Uterus (tissue), 4 donors: ENCODE results near the gene SYTL2. TPM values are rescaled to one million over a fixed set of nuclear protein-coding genes. Genes with fewer than 3 reads are reported as not detected.
A peak's percentile ranks its signal among the peaks of the same experiment; 100 is the strongest.

Source experiments
- DNase-seq, 2 donors: peaks; one replicate each; pipeline ENCODE4 v3.0.0-alpha.2; 2019 to 2020
- H3K27ac ChIP-seq, 2 donors: fragments of 200-600 bp; sonication (generic); 1 replicate in 1 of 2; 2 replicates in 1 of 2; pipeline ENCODE4 v1.5.1; 2016 to 2018
- H3K27me3 ChIP-seq, 2 donors: fragments of 200-600 bp; sonication (generic); one replicate each; pipeline ENCODE4 v1.5.1; 2018 to 2019; ENCODE audit warnings: control low read depth in 1 of 2
- H3K36me3 ChIP-seq, 2 donors: fragments of 200-600 bp; sonication (generic); one replicate each; pipeline ENCODE4 v1.5.1; 2019; ENCODE audit warnings: control low read depth in 1 of 2
- H3K4me1 ChIP-seq, 2 donors: fragments of 200-600 bp; sonication (generic); one replicate each; pipeline ENCODE4 v1.5.1; 2018 to 2019; ENCODE audit warnings: control low read depth in 1 of 2
- H3K4me3 ChIP-seq, 2 donors: fragments of 200-600 bp; sonication (generic); 1 replicate in 1 of 2; 2 replicates in 1 of 2; pipeline ENCODE4 v1.5.1; 2018 to 2019; ENCODE audit warnings: mild to moderate bottlenecking in 1 of 2
- H3K9me3 ChIP-seq, 2 donors: fragments of 200-600 bp; sonication (generic); one replicate each; pipeline ENCODE4 v1.5.1; 2019; ENCODE audit warnings: control low read depth in 1 of 2
- POLR2A ChIP-seq, 2 donors: fragments of 450-650 bp; IDR thresholded peaks; one replicate each; pipeline ENCODE4 v1.6.1; 2016; ENCODE audit warnings: antibody characterized with exemption in 2 of 2, mild to moderate bottlenecking in 1 of 2, moderate library complexity in 1 of 2
- intact Hi-C: fragments of 100-400 bp; cut with DNase I; formaldehyde crosslinking; loops from one replicate; pipeline ENCODE4 v1.15.1; 2023; ENCODE audit warnings: low total_unique reads
- total RNA-seq, 4 donors: library from RNA; depleted of rRNA in 3 of 4; stranded (reverse); fragments of >200 nt in 3 of 4; gene quantifications; one replicate each; pipeline versions ENCODE4 v1.1.0 to v1.2.4, GENCODE V29; 2014 to 2023
- TF ChIP-seq, protein P1 (sequence below), 4 experiments: fragments of 200-600 bp in 2 of 4; fragments of 450-650 bp in 2 of 4; sonication (generic) in 2 of 4; IDR thresholded peaks; one replicate each; pipeline ENCODE4 v1.5.1; 2016 to 2019; ENCODE audit warnings: antibody characterized with exemption in 4 of 4, mild to moderate bottlenecking in 2 of 4, moderate library complexity in 1 of 4
- donor health status: DM: yes; HTN: yes; CAD: no.

SYTL2 gene
- total RNA-seq, 4 donors from 2014 or later = 33.0 to 77.4 (median 39.7) TPM

DNA sequence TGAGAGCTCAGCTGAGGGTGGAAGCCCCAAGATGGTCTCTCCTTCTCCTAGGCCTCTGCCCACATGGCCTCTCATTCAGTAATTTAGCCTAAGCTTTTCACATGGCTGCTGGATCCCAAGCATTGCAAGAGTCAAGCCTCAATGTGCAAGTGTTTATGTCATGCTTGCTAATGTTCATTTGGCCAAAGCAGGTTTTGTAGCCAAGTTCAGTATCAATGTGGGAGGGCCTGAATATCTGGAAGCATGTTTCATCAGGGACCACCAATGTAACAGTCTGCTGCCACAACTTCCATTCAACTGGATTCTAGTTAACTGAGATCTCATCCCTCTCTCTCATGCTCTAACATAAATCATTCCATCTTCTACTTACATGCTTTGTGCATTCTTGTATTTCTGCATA, 8.5 kb upstream of the SYTL2 start:
- Histone ChIP-seq H3K4me3 (no peak overlapping the region), H3K9me3 (no peaks in the 10 kb centered on the region), H3K36me3 (no peaks in the 10 kb centered on the region), H3K27me3 (no peaks in the 10 kb centered on the region), H3K4me1 (no peaks in the 10 kb centered on the region), H3K27ac (no peak overlapping the region)
- TF ChIP-seq, protein P1, sequence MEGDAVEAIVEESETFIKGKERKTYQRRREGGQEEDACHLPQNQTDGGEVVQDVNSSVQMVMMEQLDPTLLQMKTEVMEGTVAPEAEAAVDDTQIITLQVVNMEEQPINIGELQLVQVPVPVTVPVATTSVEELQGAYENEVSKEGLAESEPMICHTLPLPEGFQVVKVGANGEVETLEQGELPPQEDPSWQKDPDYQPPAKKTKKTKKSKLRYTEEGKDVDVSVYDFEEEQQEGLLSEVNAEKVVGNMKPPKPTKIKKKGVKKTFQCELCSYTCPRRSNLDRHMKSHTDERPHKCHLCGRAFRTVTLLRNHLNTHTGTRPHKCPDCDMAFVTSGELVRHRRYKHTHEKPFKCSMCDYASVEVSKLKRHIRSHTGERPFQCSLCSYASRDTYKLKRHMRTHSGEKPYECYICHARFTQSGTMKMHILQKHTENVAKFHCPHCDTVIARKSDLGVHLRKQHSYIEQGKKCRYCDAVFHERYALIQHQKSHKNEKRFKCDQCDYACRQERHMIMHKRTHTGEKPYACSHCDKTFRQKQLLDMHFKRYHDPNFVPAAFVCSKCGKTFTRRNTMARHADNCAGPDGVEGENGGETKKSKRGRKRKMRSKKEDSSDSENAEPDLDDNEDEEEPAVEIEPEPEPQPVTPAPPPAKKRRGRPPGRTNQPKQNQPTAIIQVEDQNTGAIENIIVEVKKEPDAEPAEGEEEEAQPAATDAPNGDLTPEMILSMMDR (IDR thresholded peaks at IDR 0.05) = no peak
- TF ChIP-seq POLR2A (IDR thresholded peaks at IDR 0.05) = no peak
- intact Hi-C loops = no loop called here
- DNase-seq = no peak

DNA sequence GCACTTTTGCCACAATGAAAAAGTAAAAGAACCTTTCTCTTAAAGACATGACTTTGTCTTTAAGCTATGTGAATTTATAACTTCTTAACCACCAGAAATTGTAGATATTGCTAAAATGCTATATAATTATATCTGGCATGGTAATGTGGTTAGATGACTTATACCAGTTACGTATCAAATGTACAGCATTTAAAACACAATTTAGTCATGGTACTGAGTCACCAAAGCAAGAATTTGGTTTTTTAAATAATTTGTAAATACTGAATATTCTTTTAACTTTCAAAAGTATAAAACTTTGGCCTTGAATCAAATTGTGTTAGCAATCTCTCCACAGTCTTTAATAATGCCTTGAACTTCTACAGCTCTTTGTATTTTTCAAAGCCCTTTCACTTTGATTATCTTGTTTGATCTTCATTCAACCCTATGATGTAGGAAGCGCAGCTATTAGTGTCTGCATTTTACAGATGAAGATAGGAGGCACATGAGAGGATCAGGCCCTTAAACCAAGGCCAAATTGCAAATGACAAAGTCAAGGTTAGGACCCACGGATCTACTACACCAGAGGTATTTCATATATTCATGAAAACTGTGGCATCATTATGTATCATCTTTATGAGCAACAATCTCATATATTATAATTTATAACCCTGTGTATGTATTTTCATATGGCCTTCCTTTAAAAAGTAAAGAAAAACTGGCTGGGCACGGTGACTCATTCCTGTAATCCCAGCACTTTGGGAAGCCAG, 4.4 kb upstream of the SYTL2 start:
- peaks cover 0 to 3% of the 10 kb centered on the region in 2 donors for H3K4me1 ChIP-seq
- no peaks in the 10 kb centered on the region for H3K27me3 ChIP-seq
- TF ChIP-seq, protein P1 (IDR thresholded peaks at IDR 0.05) = no peak
- no peak for TF ChIP-seq POLR2A (IDR thresholded peaks at IDR 0.05)
- intact Hi-C loops = no loop called here
- H3K9me3 ChIP-seq = no peaks in the 10 kb centered on the region
- H3K36me3 ChIP-seq = no peaks in the 10 kb centered on the region
- H3K4me3 ChIP-seq = no peak overlapping the region
- H3K27ac ChIP-seq = no peak overlapping the region
- no peak for DNase-seq

DNA sequence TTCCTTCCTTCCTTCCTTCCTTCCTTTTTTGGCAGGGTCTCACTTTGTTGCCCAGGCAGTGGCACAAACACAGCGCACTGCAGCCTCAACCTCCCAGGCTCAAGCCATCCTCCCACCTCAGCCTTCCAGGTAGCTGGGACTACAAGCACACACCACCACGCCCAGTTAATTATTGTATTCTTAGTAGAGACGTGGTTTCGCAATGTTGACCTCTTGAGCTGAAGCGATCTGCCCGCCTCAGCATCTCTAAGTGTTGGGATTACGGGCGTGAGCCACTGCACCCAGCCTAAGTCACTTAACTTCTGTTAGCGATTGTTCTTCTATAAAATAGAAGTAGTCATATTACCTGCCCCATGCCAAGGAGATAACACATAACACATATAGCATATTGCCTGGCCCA, 2.8 kb upstream of the SYTL2 start:
- intact Hi-C loops = no loop called here
- no peaks in the 10 kb centered on the region for H3K27me3 ChIP-seq
- H3K36me3 ChIP-seq = no peaks in the 10 kb centered on the region
- no peak for DNase-seq
- no peaks in the 10 kb centered on the region for H3K9me3 ChIP-seq
- peaks cover 0 to 3% of the 10 kb centered on the region in 2 donors for H3K4me1 ChIP-seq
- no peak for TF ChIP-seq POLR2A (IDR thresholded peaks at IDR 0.05)
- TF ChIP-seq, protein P1 (IDR thresholded peaks at IDR 0.05) = no peak
- no peak overlapping the region for H3K27ac ChIP-seq
- no peak overlapping the region for H3K4me3 ChIP-seq

DNA sequence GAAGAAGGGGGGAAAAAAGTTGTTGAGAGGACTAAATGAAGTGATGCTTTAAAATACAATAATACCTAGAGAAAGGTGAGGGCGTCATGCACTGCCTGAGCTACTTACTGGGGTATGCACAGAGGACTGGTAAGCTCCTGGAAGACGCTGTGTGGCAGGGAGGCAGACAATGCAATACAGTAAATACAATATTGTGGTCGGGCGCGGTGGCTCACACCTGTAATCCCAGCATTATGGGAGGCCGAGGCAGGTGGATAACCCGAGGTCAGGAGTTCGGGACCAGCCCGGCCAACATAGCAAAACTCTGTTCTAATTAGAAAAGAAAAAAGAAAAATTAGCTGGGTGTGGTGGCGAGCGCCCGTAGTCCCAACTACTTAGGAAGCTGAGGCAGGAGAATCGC, 683 bp upstream of the SYTL2 start:
- peaks cover 0 to 3% of the 10 kb centered on the region in 2 donors for H3K4me1 ChIP-seq
- H3K9me3 ChIP-seq = no peaks in the 10 kb centered on the region
- H3K27me3 ChIP-seq = no peaks in the 10 kb centered on the region
- no peak for TF ChIP-seq POLR2A (IDR thresholded peaks at IDR 0.05)
- TF ChIP-seq, protein P1 (IDR thresholded peaks at IDR 0.05) = no peak
- intact Hi-C loops = no loop called here
- DNase-seq = no peak
- no peak overlapping the region for H3K27ac ChIP-seq
- H3K4me3 ChIP-seq = peak overlapping the region; percentile 58 to 72
- no peaks in the 10 kb centered on the region for H3K36me3 ChIP-seq

DNA sequence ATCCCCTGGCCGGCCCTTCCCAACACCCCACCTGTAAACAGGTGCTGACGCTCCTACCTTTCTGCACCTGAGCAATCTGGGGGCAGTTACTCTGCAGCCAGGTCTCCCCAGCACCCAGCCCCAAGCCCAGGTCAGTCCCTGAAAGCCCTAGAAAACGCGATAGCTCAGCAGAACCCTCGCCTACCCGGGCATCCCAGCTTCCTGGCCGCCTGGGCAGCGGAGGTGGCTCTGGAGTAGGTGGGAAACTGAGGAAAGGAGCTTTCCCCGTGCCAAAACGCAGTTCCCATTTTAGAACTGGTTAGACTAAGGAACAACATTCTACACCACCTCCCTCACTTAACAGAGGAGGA, 445 bp downstream of the SYTL2 start:
- TF ChIP-seq, protein P1 (IDR thresholded peaks at IDR 0.05) = no peak
- TF ChIP-seq POLR2A (IDR thresholded peaks at IDR 0.05) = no peak
- Histone ChIP-seq H3K36me3 (no peaks in the 10 kb centered on the region), H3K4me3 (peak overlapping the region; percentile 58 to 72), H3K9me3 (no peaks in the 10 kb centered on the region), H3K4me1 (peaks cover 0 to 3% of the 10 kb centered on the region in 2 donors), H3K27ac (peak overlapping the region; percentile 25 to 70), H3K27me3 (no peaks in the 10 kb centered on the region)
- no peak for DNase-seq
- intact Hi-C loops = no loop called here
